ENCODE data around the gene SH3BP5L.

DNA sequence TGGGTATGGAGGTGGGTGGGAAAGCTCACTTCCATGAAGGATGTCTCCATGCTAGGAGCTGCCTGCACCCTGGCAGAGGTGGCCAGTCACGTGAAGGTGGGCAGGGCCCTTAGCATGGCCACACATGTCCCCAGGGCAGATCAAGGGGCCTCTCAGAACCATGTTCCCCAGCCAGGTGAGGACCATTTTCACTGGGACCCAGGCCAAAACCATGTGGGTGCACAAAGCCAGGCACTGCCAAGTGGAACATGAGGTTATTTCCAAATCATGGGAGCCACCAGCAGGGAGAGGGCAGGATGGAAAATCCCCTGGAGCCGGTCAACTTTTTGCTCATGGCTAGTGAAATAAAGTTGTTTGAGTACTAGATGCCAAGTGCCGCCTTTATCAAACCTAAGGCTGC is 23.4 kb upstream of the SH3BP5L start:
- TF ChIP-seq NFATC3 (CRISPR knock-in tag; IDR thresholded peaks at IDR 0.05) (no peak), GABPA (IDR thresholded peaks at IDR 0.05; ENCODE audit: low read depth, low read length) (no peak), GABPA (CRISPR knock-in tag; IDR thresholded peaks at IDR 0.05; ENCODE audit: low read depth) (no peak), ZNF644 (CRISPR knock-in tag; IDR thresholded peaks at IDR 0.05; ENCODE audit: low read depth) (no peak)
- TF ChIP-seq, protein P1, sequence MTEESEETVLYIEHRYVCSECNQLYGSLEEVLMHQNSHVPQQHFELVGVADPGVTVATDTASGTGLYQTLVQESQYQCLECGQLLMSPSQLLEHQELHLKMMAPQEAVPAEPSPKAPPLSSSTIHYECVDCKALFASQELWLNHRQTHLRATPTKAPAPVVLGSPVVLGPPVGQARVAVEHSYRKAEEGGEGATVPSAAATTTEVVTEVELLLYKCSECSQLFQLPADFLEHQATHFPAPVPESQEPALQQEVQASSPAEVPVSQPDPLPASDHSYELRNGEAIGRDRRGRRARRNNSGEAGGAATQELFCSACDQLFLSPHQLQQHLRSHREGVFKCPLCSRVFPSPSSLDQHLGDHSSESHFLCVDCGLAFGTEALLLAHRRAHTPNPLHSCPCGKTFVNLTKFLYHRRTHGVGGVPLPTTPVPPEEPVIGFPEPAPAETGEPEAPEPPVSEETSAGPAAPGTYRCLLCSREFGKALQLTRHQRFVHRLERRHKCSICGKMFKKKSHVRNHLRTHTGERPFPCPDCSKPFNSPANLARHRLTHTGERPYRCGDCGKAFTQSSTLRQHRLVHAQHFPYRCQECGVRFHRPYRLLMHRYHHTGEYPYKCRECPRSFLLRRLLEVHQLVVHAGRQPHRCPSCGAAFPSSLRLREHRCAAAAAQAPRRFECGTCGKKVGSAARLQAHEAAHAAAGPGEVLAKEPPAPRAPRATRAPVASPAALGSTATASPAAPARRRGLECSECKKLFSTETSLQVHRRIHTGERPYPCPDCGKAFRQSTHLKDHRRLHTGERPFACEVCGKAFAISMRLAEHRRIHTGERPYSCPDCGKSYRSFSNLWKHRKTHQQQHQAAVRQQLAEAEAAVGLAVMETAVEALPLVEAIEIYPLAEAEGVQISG (CRISPR knock-in tag; IDR thresholded peaks at IDR 0.05): no peak
- TF ChIP-seq, protein P2, sequence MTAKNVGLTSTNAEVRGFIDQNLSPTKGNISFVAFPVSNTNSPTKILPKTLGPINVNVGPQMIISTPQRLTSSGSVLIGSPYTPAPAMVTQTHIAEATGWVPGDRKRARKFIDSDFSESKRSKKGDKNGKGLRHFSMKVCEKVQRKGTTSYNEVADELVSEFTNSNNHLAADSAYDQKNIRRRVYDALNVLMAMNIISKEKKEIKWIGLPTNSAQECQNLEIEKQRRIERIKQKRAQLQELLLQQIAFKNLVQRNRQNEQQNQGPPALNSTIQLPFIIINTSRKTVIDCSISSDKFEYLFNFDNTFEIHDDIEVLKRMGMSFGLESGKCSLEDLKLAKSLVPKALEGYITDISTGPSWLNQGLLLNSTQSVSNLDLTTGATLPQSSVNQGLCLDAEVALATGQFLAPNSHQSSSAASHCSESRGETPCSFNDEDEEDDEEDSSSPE (CRISPR knock-in tag; IDR thresholded peaks at IDR 0.05): no peak
